ENCODE data around the gene KLK4.

DNA sequence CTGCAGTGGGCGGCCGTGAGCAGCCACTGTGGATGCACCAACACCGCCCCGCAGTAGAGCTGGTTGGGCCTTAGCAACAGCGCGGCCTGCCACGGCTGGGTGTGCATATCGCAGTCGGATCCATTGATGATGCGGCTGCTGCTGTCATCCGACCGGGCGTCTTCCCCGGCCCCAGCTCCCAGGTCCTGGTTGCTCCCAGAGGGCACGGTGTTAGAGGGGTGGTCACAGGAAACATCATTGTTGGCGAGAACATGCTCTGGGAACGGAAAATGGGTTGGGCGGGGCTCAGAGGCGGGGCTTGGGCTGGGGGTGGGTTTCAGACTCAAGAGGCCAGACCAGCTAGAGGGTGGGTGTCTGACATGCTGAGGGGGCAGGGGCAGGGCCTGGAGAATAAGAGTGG, 38.7 kb upstream of the KLK4 start:
- no peak for TF ChIP-seq CTCF (IDR thresholded peaks at IDR 0.05)
- no peak for TF ChIP-seq POLR2A (IDR thresholded peaks at IDR 0.05)
